HL-60 (cell line): Measurements from ENCODE around the gene SLC12A7.

Experiments
- POLR2AphosphoS5 ChIP-seq: IDR thresholded peaks from 2 replicates; pipeline ENCODE4 v1.6.1; 2012; ENCODE audit warnings: low read depth
- TF ChIP-seq, protein P1 (sequence below): IDR thresholded peaks from one replicate; pipeline ENCODE4 v1.5.1; 2011; ENCODE audit warnings: low read length, control low read depth, inconsistent platforms; ENCODE audit not compliant: insufficient read depth

DNA sequence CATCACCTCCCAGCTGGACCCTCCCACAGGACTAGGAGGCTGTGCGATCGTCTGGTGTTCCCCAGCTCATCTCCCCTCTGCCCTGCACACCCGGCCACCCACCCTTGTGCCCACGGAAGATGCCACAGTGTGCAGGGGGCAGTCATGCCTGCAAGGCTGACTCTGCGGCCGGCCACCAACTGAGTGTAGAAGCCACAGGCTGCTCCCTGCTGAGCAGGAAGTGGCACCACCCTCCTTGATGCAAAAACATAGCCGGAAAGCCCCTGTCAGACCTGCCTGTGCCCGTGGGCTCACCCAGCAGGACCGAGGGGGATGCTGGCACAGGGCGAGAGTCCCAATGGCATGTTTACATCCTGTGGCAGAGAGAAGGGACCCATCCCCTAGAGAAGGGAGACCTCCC is 40.3 kb upstream of the SLC12A7 start:
- TF ChIP-seq, protein P1, sequence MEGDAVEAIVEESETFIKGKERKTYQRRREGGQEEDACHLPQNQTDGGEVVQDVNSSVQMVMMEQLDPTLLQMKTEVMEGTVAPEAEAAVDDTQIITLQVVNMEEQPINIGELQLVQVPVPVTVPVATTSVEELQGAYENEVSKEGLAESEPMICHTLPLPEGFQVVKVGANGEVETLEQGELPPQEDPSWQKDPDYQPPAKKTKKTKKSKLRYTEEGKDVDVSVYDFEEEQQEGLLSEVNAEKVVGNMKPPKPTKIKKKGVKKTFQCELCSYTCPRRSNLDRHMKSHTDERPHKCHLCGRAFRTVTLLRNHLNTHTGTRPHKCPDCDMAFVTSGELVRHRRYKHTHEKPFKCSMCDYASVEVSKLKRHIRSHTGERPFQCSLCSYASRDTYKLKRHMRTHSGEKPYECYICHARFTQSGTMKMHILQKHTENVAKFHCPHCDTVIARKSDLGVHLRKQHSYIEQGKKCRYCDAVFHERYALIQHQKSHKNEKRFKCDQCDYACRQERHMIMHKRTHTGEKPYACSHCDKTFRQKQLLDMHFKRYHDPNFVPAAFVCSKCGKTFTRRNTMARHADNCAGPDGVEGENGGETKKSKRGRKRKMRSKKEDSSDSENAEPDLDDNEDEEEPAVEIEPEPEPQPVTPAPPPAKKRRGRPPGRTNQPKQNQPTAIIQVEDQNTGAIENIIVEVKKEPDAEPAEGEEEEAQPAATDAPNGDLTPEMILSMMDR, result no peak
- no peak for TF ChIP-seq POLR2AphosphoS5
